CD8-positive, alpha-beta memory T cell (primary cell): ENCODE measurements around the gene CLCNKB. TPM values are rescaled to one million over a fixed set of nuclear protein-coding genes. Genes with fewer than 3 reads are reported as not detected.

ENCODE experiments used
- CTCF ChIA-PET: fragments of 350-600 bp; sonication (Branson Sonifier 250); formaldehyde crosslinking; loops from one replicate; lab custom pipeline; 2021; ENCODE audit warnings: antibody characterized with exemption; lab: Charles Lee
- POLR2A ChIA-PET: fragments of 350-600 bp; sonication (Branson Sonifier 250); formaldehyde crosslinking; loops from one replicate; lab custom pipeline; 2021; ENCODE audit warnings: antibody characterized with exemption; lab: Charles Lee
- DNase-seq, 5 donors: peaks; one replicate each; pipeline versions ENCODE4 v3.0.0 to v3.0.0-alpha.2; 2020 to 2022; ENCODE audit warnings: mixed read lengths in 1 of 5
- H3K27ac ChIP-seq: one replicate; pipeline ENCODE4 v1.7.0; 2013; ENCODE audit warnings: low read depth, mild to moderate bottlenecking, low read length, moderate library complexity
- H3K27me3 ChIP-seq: 2 replicates; pipeline ENCODE4 v1.7.0; 2013; ENCODE audit warnings: low read length, mild to moderate bottlenecking; ENCODE audit not compliant: insufficient read depth, poor library complexity, severe bottlenecking
- H3K36me3 ChIP-seq: 2 replicates; pipeline ENCODE4 v1.7.0; 2013; ENCODE audit warnings: mild to moderate bottlenecking, low read length, moderate library complexity; ENCODE audit not compliant: insufficient read depth
- H3K4me1 ChIP-seq: 2 replicates; pipeline ENCODE4 v1.7.0; 2013; ENCODE audit warnings: mild to moderate bottlenecking, low read length, moderate library complexity; ENCODE audit not compliant: insufficient read depth
- H3K4me3 ChIP-seq: 2 replicates; pipeline ENCODE4 v1.7.0; 2013; ENCODE audit warnings: mild to moderate bottlenecking, low read length
- H3K9me3 ChIP-seq: 2 replicates; pipeline ENCODE4 v1.7.0; 2013; ENCODE audit warnings: mild to moderate bottlenecking, low read length
- H3K27ac Mint-ChIP-seq, 8 donors: one replicate each; pipeline ENCODE4 v1.8.0; 2020 to 2021; ENCODE audit warnings: mixed read lengths in 8 of 8, mild to moderate bottlenecking in 6 of 8, inconsistent platforms in 3 of 8, moderate library complexity in 3 of 8
- H3K27me3 Mint-ChIP-seq, 2 donors: one replicate each; pipeline ENCODE4 v1.8.0; 2020 to 2021; ENCODE audit warnings: mixed read lengths in 2 of 2, mild to moderate bottlenecking in 1 of 2, moderate library complexity in 1 of 2
- H3K36me3 Mint-ChIP-seq, 3 donors: one replicate each; pipeline ENCODE4 v1.8.0; 2020 to 2021; ENCODE audit warnings: mixed read lengths in 3 of 3, inconsistent platforms in 1 of 3, mild to moderate bottlenecking in 1 of 3
- H3K4me1 Mint-ChIP-seq, 3 donors: one replicate each; pipeline ENCODE4 v1.8.0; 2020 to 2021; ENCODE audit warnings: mixed read lengths in 3 of 3, inconsistent platforms in 1 of 3, mild to moderate bottlenecking in 1 of 3
- H3K4me3 Mint-ChIP-seq, 7 donors: one replicate each; pipeline ENCODE4 v1.8.0; 2020 to 2021; ENCODE audit warnings: mixed read lengths in 7 of 7, mild to moderate bottlenecking in 6 of 7, moderate library complexity in 4 of 7, inconsistent platforms in 2 of 7
- H3K9me3 Mint-ChIP-seq, 5 donors: one replicate each; pipeline ENCODE4 v1.8.0; 2020 to 2022; ENCODE audit warnings: mixed read lengths in 5 of 5, mild to moderate bottlenecking in 3 of 5, moderate library complexity in 2 of 5, inconsistent platforms in 1 of 5
- polyA plus RNA-seq: library from polyadenylated mRNA; unstranded; fragments of 300-500 nt; fragmentation: Illumina TruSeq; gene quantifications from one replicate; pipeline ENCODE4 v1.2.3, GENCODE V29; 2021
- total RNA-seq, 2 experiments: library from RNA; stranded (reverse); gene quantifications; one replicate each; pipeline ENCODE4 v1.2.3, GENCODE V29; 2021

CLCNKB gene
- total and polyA plus RNA-seq, 3 experiments from 2014 or later = not detected

DNA sequence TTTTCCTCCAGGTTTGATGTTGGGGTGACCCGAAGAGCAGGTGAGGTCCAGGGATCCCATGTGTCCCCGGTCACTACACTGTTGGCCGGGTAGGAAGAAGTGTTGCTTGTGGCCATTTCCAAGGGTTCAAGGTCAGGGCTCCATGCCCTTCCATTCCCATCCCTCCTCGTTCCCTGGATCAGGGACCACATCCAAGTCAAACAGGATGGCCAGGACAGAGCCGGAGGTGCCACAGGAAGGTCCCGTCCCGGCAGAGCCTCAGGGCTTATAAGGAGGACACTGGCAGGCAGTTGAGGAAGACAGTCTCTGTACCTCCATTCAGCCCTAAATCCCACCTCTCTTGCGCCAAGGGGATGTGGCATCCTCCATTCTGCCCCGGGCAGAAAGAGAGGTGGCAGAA is 51.9 kb downstream of the CLCNKB start:
- Mint-ChIP-seq H3K27me3 (peaks cover 11 to 21% of the 10 kb centered on the region in 2 donors), H3K36me3 (no peaks in the 10 kb centered on the region), H3K4me3 (no peak overlapping the region), H3K27ac (no peak overlapping the region), H3K9me3 (no peaks in the 10 kb centered on the region), H3K4me1 (no peaks in the 10 kb centered on the region)
- POLR2A ChIA-PET = no interaction called here
- DNase-seq = no peak
- Histone ChIP-seq H3K27me3 (no peaks in the 10 kb centered on the region), H3K9me3 (no peaks in the 10 kb centered on the region), H3K4me3 (no peak overlapping the region), H3K4me1 (no peaks in the 10 kb centered on the region), H3K36me3 (no peaks in the 10 kb centered on the region), H3K27ac (no peak overlapping the region)
- CTCF ChIA-PET = no interaction called here

DNA sequence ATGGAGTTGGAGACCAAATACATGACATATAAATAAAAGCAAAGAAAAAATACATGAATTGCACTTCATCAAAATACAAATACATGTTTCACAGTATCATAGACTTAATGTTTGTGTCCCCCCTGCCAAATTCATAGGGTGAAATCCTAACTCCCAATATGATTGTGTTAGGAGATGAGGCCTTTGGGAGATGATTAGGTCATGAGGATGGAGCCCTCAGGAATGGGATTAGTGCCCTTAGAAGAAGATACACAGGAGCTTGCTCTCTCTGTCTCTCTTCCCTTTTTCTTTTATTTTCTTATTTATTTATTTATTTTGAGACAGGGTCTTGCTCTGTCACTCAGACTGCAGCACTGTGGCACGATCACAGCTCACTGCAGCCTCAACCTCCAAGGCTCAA is 55.8 kb downstream of the CLCNKB start:
- Histone ChIP-seq H3K36me3 (no peaks in the 10 kb centered on the region), H3K4me3 (no peak overlapping the region), H3K27ac (no peak overlapping the region), H3K27me3 (no peaks in the 10 kb centered on the region), H3K9me3 (no peaks in the 10 kb centered on the region), H3K4me1 (no peaks in the 10 kb centered on the region)
- Mint-ChIP-seq H3K27me3 (peaks cover 10 to 36% of the 10 kb centered on the region in 2 donors), H3K27ac (no peak overlapping the region), H3K36me3 (no peaks in the 10 kb centered on the region), H3K4me1 (no peaks in the 10 kb centered on the region), H3K9me3 (peaks cover 3 to 10% (median 6%) of the 10 kb centered on the region in 5 donors), H3K4me3 (no peak overlapping the region)
- DNase-seq = no peak
- ChIA-PET CTCF (no interaction called here), POLR2A (no interaction called here)

DNA sequence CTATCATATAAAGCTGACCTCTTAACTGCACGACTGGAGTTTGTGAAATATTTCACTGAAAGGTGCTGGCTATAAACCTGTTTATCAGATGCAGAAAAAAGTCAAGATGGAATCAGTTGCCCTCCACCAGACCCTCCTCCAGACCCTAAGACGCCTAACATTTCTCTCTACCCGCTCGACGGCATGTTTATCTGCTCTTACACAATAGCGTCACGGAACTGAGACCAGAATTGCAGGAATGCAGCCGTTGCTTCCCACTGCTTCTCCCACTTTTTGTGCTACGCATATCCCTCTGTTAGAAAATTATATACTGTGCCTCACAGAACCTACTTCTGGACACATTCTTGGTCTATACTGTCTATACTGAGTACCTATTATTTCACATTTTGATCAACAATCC is 58.0 kb downstream of the CLCNKB start:
- Mint-ChIP-seq H3K27me3 (peaks cover 7 to 41% of the 10 kb centered on the region in 2 donors), H3K4me3 (no peak overlapping the region), H3K4me1 (no peaks in the 10 kb centered on the region), H3K36me3 (no peaks in the 10 kb centered on the region), H3K27ac (no peak overlapping the region), H3K9me3 (peaks cover 5 to 10% (median 7%) of the 10 kb centered on the region in 5 donors)
- ChIA-PET CTCF (no interaction called here), POLR2A (no interaction called here)
- no peaks in the 10 kb centered on the region for H3K9me3 ChIP-seq
- no peak overlapping the region for H3K27ac ChIP-seq
- no peak overlapping the region for H3K4me3 ChIP-seq
- no peaks in the 10 kb centered on the region for H3K27me3 ChIP-seq
- no peaks in the 10 kb centered on the region for H3K36me3 ChIP-seq
- DNase-seq = no peak
- no peaks in the 10 kb centered on the region for H3K4me1 ChIP-seq

Other genes starting within 250 kb of the CLCNKB start
- 1 to 10 TPM; 1.7 to 2.0 TPM for gene UQCRHL, start 236.1 kb upstream of the CLCNKB start, total RNA-seq
- gene UQCRHL, start 236.1 kb upstream of the CLCNKB start, polyA plus RNA-seq = 0.95 TPM
- gene SPEN, start 196.1 kb upstream of the CLCNKB start, total RNA-seq = 10 to 100 TPM; 63.1 to 66.3 TPM
- 35.6 TPM for gene SPEN, start 196.1 kb upstream of the CLCNKB start, polyA plus RNA-seq
- gene ZBTB17, start 67.7 kb upstream of the CLCNKB start, total RNA-seq = 10 to 100 TPM; 49.9 to 51.5 TPM
- 24.7 TPM for gene ZBTB17, start 67.7 kb upstream of the CLCNKB start, polyA plus RNA-seq
- gene SRARP, start 39.5 kb upstream of the CLCNKB start, total RNA-seq = not detected
- gene SRARP, start 39.5 kb upstream of the CLCNKB start, polyA plus RNA-seq = not detected
- gene HSPB7, start 25.7 kb upstream of the CLCNKB start, total RNA-seq = not detected
- gene HSPB7, start 25.7 kb upstream of the CLCNKB start, polyA plus RNA-seq = not detected
- not detected for gene CLCNKA, start 21.7 kb upstream of the CLCNKB start, total RNA-seq
- not detected for gene CLCNKA, start 21.7 kb upstream of the CLCNKB start, polyA plus RNA-seq
- gene FAM131C, start 29.9 kb downstream of the CLCNKB start, total RNA-seq = under 1 TPM; 0.62 to 0.66 TPM
- gene FAM131C, start 29.9 kb downstream of the CLCNKB start, polyA plus RNA-seq = not detected
- not detected for gene EPHA2, start 112.3 kb downstream of the CLCNKB start, total RNA-seq
- not detected for gene EPHA2, start 112.3 kb downstream of the CLCNKB start, polyA plus RNA-seq
- gene ARHGEF19, start 168.9 kb downstream of the CLCNKB start, total RNA-seq = 1 to 10 TPM; 6.8 to 7.8 TPM
- gene ARHGEF19, start 168.9 kb downstream of the CLCNKB start, polyA plus RNA-seq = 12.7 TPM
- 1 to 10 TPM; 5.2 to 5.6 TPM for gene CPLANE2, start 193.4 kb downstream of the CLCNKB start, total RNA-seq
- 2.6 TPM for gene CPLANE2, start 193.4 kb downstream of the CLCNKB start, polyA plus RNA-seq